MM.1S (cell line): Measurements from ENCODE around the gene TOMM7.

Experiments
- DNase-seq: peaks from one replicate; pipeline ENCODE4 v3.0.0-alpha.2; 2015
- H2AFZ ChIP-seq: fragments of 300-600 bp; sonication (generic); 2 replicates; pipeline ENCODE4 v1.6.0; 2016; ENCODE audit warnings: antibody characterized with exemption, low read length
- H3F3A ChIP-seq: fragments of 300-600 bp; sonication (generic); 2 replicates; pipeline ENCODE4 v1.6.1; 2016; ENCODE audit warnings: mild to moderate bottlenecking, antibody characterized with exemption, low read length, moderate library complexity, mixed read lengths; ENCODE audit not compliant: insufficient read depth
- H3K27ac ChIP-seq: fragments of 300-600 bp; sonication (generic); 2 replicates; pipeline ENCODE4 v1.5.1; 2016; ENCODE audit warnings: mild to moderate bottlenecking, low read length
- H3K27me3 ChIP-seq: fragments of 300-600 bp; sonication (generic); replicated peaks from 2 replicates; pipeline ENCODE4 v1.6.0; 2016; ENCODE audit warnings: low read length; ENCODE audit not compliant: insufficient read depth
- H3K36me3 ChIP-seq: fragments of 300-600 bp; sonication (generic); replicated peaks from 2 replicates; pipeline ENCODE4 v1.6.1; 2016; ENCODE audit warnings: mild to moderate bottlenecking, low read length, mixed read lengths; ENCODE audit not compliant: insufficient read depth
- H3K4me1 ChIP-seq: fragments of 300-600 bp; sonication (generic); 2 replicates; pipeline ENCODE4 v1.6.1; 2016; ENCODE audit warnings: low read length, mixed read lengths
- H3K4me2 ChIP-seq: fragments of 300-600 bp; sonication (generic); 2 replicates; pipeline ENCODE4 v1.6.0; 2016; ENCODE audit warnings: low read depth, low read length
- H3K4me3 ChIP-seq: fragments of 300-600 bp; sonication (generic); 2 replicates; pipeline ENCODE4 v1.5.1; 2016; ENCODE audit warnings: low read length, mixed read lengths
- H3K79me2 ChIP-seq: fragments of 300-600 bp; sonication (generic); 2 replicates; pipeline ENCODE4 v1.6.1; 2016; ENCODE audit warnings: mixed run types, low read length, mixed read lengths
- H3K9ac ChIP-seq: fragments of 300-600 bp; sonication (generic); 2 replicates; pipeline ENCODE4 v1.6.1; 2016; ENCODE audit warnings: low read length, mixed read lengths
- H3K9me2 ChIP-seq: fragments of 300-600 bp; sonication (generic); replicated peaks from 2 replicates; pipeline ENCODE4 v1.6.1; 2016; ENCODE audit warnings: mild to moderate bottlenecking, low read length, mixed read lengths; ENCODE audit not compliant: insufficient read depth
- H3K9me3 ChIP-seq: fragments of 300-600 bp; sonication (generic); replicated peaks from 2 replicates; pipeline ENCODE4 v1.6.1; 2016; ENCODE audit warnings: mild to moderate bottlenecking, low read length, mixed read lengths; ENCODE audit not compliant: insufficient read depth
- H4K20me1 ChIP-seq: fragments of 300-600 bp; sonication (generic); 2 replicates; pipeline ENCODE4 v1.6.1; 2016; ENCODE audit warnings: mild to moderate bottlenecking, low read length, moderate library complexity, mixed read lengths; ENCODE audit not compliant: insufficient read depth
- CTCF ChIP-seq: fragments of 300-600 bp; sonication (generic); IDR thresholded peaks from 2 replicates; pipeline ENCODE4 v1.5.1; 2016; ENCODE audit warnings: antibody characterized with exemption, low read length, mixed read lengths
- EZH2 ChIP-seq: fragments of 300-600 bp; sonication (generic); optimal IDR thresholded peaks from 2 replicates; pipeline ENCODE3; 2017; ENCODE audit warnings: low read depth, mild to moderate bottlenecking, antibody characterized with exemption, low read length, mixed read lengths
- EZH2phosphoT487 ChIP-seq: fragments of 300-600 bp; sonication (generic); IDR thresholded peaks from 2 replicates; pipeline ENCODE4 v1.6.1; 2018; ENCODE audit warnings: antibody characterized with exemption, low read length

Gene TOMM7

GRCh38 chr7:22824760-22825159, 2.1 kb upstream of the TOMM7 start:
- Histone ChIP-seq H4K20me1 (no peaks in the 10 kb centered on the region), H3K79me2 (peaks cover 29% of the 10 kb centered on the region), H2AFZ (no peak overlapping the region), H3K27me3 (no peaks in the 10 kb centered on the region), H3K4me3 (no peak overlapping the region), H3K27ac (no peak overlapping the region), H3K9ac (no peak overlapping the region), H3K9me3 (no peaks in the 10 kb centered on the region), H3F3A (no peaks in the 10 kb centered on the region), H3K9me2 (no peaks in the 10 kb centered on the region), H3K4me2 (no peak overlapping the region), H3K4me1 (peaks cover 3% of the 10 kb centered on the region; the same call in 1 of the 2 replicates), H3K36me3 (no peaks in the 10 kb centered on the region)
- TF ChIP-seq EZH2phosphoT487 (no peak), CTCF (no peak), EZH2 (no peak)
- DNase-seq: no peak

- H4K20me1 ChIP-seq: no peaks in the 10 kb centered on the region
- TF ChIP-seq EZH2phosphoT487 (no peak), EZH2 (no peak), CTCF (no peak)
- H3K27me3 ChIP-seq: no peaks in the 10 kb centered on the region
- H3K27ac ChIP-seq: no peak overlapping the region; the same call in 1 of the 2 replicates
- peaks cover 3% of the 10 kb centered on the region; the same call in 1 of the 2 replicates for H3K4me1 ChIP-seq
- peaks cover 38% of the 10 kb centered on the region for H3K79me2 ChIP-seq
- peak overlapping the region; percentile 93 for H3K4me3 ChIP-seq
- no peak for DNase-seq
- peak overlapping the region; percentile 72 for H2AFZ ChIP-seq
- no peaks in the 10 kb centered on the region for H3F3A ChIP-seq
- H3K9me2 ChIP-seq: no peaks in the 10 kb centered on the region
- peak overlapping the region; percentile 86; the same call in 1 of the 2 replicates for H3K9ac ChIP-seq
- H3K4me2 ChIP-seq: peak overlapping the region; percentile 67
- H3K9me3 ChIP-seq: no peaks in the 10 kb centered on the region
- H3K36me3 ChIP-seq: no peaks in the 10 kb centered on the region
Observed at GRCh38 chr7:22823142-22823497, 471 bp upstream of the TOMM7 start.

GRCh38 chr7:22821702-22822485, 755 bp downstream of the TOMM7 start:
- Histone ChIP-seq H2AFZ (peak overlapping the region; percentile 71), H3K27ac (peak overlapping the region; percentile 39; the same call in 1 of the 2 replicates), H3K4me3 (peak overlapping the region; percentile 93), H3K79me2 (peaks cover 38% of the 10 kb centered on the region), H4K20me1 (no peaks in the 10 kb centered on the region), H3K4me1 (peaks cover 3% of the 10 kb centered on the region; the same call in 1 of the 2 replicates), H3K4me2 (peak overlapping the region; percentile 44), H3K9ac (peak overlapping the region; percentile 86), H3K36me3 (0 out of 2 replicates have a peak, but pooled peaks cover under 1% of the 10 kb centered on the region), H3K9me2 (no peaks in the 10 kb centered on the region), H3F3A (no peaks in the 10 kb centered on the region), H3K9me3 (no peaks in the 10 kb centered on the region), H3K27me3 (no peaks in the 10 kb centered on the region)
- DNase-seq: no peak
- TF ChIP-seq EZH2: no peak
- no peak for TF ChIP-seq CTCF
- TF ChIP-seq EZH2phosphoT487: no peak
